Activated T-cell treated with anti-CD3 and anti-CD28 coated beads for 1 hour (primary cell): Measurements from ENCODE around the gene GNB3.
A peak's percentile ranks its signal among the peaks of the same experiment; 100 is the strongest.
"Not testable (repeated sequence)": the region's sequence is repeated elsewhere in the genome, so short reads cannot be mapped to it uniquely, and the experiment has no call there.

ENCODE experiments used
- DNase-seq: peaks from one replicate; pipeline ENCODE4 v3.0.0-alpha.2; 2020; ENCODE audit warnings: low read depth

Gene GNB3

GRCh38 chr12:6860942-6861341, 20.2 kb downstream of the GNB3 start:
- no peak for DNase-seq

GRCh38 chr12:6861391-6861790, 20.7 kb downstream of the GNB3 start:
- no peak for DNase-seq

- no peak for DNase-seq
These were observed 22.3 kb downstream of the GNB3 start for GRCh38 chr12:6863033-6863432.

- no peak for DNase-seq
These were observed 23.0 kb downstream of the GNB3 start for GRCh38 chr12:6863586-6864321.

- DNase-seq = not testable (repeated sequence)
These were observed 24.6 kb downstream of the GNB3 start for GRCh38 chr12:6865307-6865706.

GRCh38 chr12:6866163-6866919, 25.6 kb downstream of the GNB3 start:
- no peak for DNase-seq

GRCh38 chr12:6866920-6867412, 26.2 kb downstream of the GNB3 start:
- DNase-seq = no peak

GRCh38 chr12:6867413-6868210, 26.9 kb downstream of the GNB3 start, which contains the start of gene TPI1:
Gene TPI1 (plus strand): TSS chr12:6867531. CDS start chr12:6867567, 36 bp downstream.
- DNase-seq = peak; percentile 68

- DNase-seq = no peak
These were observed 27.7 kb downstream of the GNB3 start for GRCh38 chr12:6868211-6869048.

GRCh38 chr12:6869049-6870021, 28.6 kb downstream of the GNB3 start:
- peak; percentile 82 for DNase-seq

- not testable (repeated sequence) for DNase-seq
These were observed 29.6 kb downstream of the GNB3 start for GRCh38 chr12:6870304-6870703.

- DNase-seq = no peak
These were observed 30.6 kb downstream of the GNB3 start for GRCh38 chr12:6871052-6871957.

- peak; percentile 84 for DNase-seq
These were observed 31.6 kb downstream of the GNB3 start for GRCh38 chr12:6872073-6873048.

GRCh38 chr12:6873094-6874014, 32.6 kb downstream of the GNB3 start, which contains the start of gene SPSB2:
Gene SPSB2 (minus strand): TSS chr12:6873303. CDS start chr12:6872901, 402 bp downstream.
- peak; percentile 99 for DNase-seq

GRCh38 chr12:6874015-6874368, 33.3 kb downstream of the GNB3 start:
- DNase-seq = not testable (repeated sequence)

GRCh38 chr12:6879824-6880223, 39.1 kb downstream of the GNB3 start:
- not testable (repeated sequence) for DNase-seq

- DNase-seq = no peak
These were observed 42.5 kb downstream of the GNB3 start for GRCh38 chr12:6883252-6883651.
